HG02840 (cell line): Measurements from ENCODE around the gene MT1H.
A peak's percentile ranks its signal among the peaks of the same experiment; 100 is the strongest.

Experiments used
- ATAC-seq: cut with Tn5 transposase; IDR thresholded peaks from one replicate; pipeline ENCODE4 v1.9.1; 2021; ENCODE audit warnings: mild to moderate bottlenecking, moderate library complexity, moderate number of reproducible peaks; ENCODE audit not compliant: unreplicated experiment, low FRiP score

The MT1H gene

DNA sequence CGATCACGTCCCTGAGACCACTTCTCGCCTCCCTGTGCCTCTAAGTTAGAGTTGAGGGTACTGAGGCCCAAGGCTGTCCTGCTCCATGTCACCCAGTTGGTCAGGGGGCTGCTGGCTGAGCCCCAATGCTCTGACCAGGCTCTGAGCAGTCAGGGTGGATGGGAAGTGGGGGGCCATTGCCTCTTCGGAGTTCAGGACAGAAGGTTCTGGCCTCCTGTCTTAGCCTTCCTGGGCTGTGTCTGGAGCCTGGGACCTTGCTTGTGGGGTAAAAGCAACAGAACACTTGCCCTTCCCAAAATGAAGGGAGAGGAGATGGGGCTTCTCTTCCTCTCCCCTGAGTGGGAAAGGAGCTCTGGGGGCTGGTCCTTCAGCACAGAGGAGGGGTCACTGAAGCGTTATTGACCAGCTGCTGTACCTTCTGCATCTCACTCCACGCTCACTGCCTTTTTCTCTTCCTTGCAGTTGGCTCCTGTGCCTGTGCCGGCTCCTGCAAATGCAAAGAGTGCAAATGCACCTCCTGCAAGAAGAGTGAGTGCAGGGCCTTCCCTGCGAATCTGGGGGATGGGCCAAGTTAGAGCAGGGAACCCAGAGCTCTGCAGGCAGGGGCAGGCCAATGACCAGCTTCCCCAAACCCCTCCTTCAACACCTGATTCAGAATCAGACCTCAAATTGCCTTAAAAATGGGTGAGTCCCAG, 13.2 kb downstream of the MT1H start:
- ATAC-seq, result peak; percentile 14

DNA sequence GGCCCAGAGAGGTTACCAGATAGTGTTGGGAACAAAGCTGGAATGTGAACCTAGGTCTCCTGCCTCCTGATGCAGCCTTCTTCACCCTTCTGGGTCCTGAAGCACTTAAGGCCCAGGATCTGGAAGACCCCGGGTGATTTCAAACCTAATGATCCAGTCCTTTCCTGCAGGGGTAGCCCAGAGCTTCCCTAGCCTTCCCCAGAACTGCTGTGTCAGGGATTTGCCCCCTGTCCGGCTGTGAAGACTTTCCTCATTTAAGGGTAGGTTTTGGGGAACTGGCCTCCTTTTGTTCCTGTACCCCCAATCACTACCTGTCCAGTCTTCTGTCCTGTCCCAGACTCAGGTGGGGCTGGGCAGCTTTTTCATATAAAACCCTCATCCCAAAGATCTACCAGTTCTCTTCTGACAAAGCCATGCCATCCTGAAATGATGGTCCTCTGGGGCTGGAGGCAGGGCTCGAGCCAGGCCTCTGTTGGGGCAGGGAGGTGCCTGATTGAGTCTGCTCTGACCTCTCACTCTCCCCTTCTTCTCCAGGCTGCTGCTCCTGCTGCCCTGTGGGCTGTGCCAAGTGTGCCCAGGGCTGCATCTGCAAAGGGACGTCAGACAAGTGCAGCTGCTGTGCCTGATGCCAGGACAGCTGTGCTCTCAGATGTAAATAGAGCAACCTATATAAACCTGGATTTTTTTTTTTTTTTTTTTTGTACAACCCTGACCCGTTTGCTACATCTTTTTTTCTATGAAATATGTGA, 14.0 kb downstream of the MT1H start:
- ATAC-seq, result no peak

DNA sequence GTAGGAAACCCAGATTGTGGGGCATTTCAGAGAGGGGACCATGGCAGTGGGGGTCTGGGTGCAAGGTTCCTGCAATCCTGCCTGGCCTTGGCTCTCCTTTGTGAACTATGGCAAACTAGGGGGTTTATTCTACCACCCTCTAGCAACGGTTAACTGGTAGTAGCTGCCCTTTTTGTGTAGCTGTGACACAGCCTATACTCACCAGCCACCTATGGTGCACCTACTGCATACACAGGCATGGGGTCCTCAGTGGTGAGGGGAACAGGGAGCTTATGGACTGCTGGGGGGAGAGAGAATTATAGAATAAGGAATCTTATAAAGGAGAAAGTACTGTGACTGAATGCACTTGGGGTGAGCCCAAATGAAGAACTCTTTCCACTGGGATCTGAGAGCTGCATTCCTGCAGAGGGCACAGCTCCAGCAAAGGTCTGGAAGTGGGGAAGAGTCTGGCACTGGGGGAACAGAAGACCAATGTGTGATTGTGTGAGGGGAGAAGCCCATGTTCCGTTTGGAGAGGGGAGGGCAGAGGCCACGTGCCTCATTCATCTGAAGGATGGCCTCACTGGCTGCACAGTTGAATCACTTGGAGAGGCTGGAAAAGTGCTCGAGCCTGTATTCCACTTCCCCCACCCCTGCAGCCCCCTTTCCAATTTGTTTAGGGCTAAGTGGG, 14.8 kb downstream of the MT1H start:
- ATAC-seq, result no peak

DNA sequence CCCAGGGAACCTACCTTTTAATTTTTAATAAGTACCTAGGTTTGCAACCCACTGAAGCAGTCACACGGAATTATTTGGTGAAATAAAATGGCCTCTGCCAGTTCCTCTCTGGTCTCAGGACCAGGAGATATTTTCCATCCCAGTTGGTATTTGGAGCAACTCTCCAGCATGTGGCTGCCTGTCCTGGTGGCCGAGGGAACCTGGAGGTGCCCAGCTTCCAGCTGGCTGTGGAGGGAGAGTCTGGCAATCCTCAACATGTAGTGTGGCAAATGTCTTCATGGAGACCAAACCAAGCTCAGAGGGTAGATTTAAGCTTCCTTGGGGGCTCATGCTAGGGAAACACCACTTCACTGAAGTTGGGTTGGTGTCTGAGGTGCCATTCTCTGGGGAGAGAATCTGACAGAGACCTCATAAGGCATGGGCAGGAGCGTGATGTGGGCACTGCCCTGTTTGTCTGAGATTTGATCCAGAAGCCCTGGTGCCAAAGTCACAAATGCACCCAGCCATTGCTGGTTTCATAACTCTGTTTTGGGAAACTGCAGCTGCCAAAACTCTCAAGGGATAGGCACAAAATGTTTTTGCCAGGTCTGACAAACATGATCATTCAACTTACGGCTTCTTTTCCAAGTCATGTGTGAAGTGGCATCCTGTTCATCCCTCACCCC, 15.4 kb downstream of the MT1H start:
- ATAC-seq, result no peak

DNA sequence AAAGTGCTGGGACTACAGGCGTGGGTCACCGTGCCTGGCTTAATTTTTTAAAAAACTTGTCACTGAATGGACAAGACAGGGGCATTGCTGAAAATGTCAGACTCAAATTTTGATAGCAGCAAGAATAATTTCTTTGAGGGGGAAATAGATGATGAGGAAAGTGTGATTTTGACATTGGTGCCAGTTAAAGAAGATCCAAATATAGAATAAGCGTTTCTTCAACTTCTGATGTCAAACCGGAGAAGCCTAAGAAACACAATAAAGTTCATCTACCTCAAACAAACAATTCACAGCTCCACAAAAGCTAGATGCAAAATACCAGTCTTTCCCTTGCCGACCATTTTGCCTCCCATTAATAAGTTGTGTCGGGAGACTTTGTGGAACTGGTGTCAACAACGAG, 17.1 kb downstream of the MT1H start:
- no peak for ATAC-seq

DNA sequence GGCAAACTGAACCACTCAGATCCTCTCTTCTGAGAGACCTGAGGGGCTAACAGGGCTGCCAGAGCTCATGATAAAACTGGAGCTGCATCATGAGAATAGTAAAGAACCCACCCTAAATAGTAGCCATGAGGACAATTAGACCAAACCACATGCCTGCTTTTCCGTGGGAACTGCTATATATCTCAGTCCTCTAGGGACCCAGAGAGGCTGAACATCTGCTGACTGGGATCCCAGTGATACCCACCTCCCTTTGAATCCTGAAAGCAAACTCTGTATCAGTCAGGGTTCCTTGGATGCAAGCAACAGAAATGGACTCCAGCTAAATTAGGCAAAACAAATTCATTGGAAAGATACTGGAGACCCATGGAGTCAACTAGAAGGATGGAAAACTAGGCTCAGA, 19.1 kb downstream of the MT1H start:
- no peak for ATAC-seq

DNA sequence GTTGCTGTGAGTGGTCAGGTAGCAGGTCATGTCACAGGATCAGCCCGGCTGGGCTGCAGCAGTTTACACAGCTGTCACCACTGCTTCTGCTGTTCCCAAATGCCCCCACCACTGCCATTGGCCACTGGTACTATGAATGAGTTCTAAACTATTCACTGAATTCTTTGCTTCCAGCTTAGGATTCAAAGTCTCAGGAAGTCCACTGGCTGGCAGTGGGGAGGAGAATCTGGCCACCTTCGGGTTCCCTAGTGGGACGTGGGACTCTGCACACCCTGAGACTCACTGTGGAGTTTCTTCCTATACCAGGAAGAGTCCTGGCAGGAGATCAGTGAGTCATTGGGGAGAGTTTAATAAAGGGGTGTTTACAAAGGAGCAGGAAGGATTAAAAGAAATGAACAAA, 19.6 kb downstream of the MT1H start:
- no peak for ATAC-seq

DNA sequence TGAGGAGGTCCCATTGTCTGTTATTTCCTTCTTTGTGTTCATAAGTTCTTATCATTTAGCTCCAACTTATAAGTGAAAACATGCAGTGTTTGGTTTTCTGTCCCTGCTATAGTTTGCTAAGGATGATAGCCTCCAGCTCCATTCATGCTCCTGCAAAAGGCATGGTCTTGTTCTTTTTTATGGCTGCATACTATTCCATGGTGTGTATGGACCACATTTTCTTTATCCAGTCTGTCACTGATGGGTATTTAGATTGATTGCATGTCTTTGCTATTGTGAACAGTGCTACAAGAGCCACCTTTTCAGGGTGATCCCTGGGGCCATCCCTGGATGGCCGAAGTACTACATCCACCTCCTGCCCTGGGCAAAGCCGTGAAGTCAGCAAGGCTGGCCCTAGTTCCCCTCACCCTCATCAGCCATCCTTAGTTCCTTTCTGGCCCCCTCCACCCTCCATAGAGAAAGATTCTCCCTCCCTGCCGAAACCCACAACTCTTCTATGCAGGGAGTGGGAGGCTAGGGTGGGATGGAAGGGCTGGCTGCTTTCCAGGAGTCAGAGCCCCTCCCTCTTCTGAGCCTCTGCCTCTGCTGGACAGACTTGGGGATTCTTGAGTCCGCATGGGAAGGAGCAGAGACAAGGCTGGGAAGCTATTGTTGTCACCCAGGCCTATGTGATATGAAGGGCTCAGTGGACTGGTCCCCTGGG, 21.0 kb downstream of the MT1H start:
- no peak for ATAC-seq

DNA sequence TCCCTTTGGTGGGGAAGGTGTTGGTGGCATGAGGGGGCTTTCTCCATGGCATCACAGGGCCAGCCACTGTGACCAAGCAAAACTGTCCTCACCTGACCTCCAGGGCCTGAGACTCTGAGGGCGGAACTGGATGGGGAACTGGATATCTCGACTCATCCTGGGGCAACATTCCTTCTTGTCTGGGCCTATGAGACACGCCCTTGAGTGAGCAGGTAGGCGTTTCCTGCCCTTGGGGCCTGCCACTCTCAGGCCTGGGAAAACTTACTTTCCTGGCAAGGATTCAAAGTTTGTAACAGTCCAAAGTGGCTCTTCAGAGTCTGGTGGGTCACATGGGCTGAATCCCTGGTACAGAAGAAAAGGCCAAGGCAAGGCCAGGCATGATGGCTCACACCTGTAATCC, 22.3 kb downstream of the MT1H start:
- no peak for ATAC-seq

DNA sequence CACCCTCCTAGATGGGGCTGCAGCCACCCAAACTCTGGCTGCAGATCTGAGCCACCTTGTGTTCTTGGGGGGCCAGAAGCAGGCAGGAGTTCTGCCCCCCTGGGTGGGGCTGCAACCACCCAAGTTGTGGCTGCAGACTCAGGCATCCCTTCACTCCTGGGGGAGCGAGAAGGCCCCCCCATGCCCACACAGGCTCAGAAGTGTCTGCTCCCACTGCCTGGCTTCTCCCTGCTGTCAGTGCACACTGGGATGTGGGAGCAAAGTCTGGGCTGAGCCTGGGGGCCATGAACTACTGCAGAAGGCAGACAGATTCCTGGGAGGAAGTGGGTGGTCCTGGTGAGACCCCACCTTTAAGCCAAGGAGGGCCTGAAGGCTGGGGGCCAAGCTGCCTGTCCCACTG, 25.6 kb downstream of the MT1H start:
- ATAC-seq, result no peak

DNA sequence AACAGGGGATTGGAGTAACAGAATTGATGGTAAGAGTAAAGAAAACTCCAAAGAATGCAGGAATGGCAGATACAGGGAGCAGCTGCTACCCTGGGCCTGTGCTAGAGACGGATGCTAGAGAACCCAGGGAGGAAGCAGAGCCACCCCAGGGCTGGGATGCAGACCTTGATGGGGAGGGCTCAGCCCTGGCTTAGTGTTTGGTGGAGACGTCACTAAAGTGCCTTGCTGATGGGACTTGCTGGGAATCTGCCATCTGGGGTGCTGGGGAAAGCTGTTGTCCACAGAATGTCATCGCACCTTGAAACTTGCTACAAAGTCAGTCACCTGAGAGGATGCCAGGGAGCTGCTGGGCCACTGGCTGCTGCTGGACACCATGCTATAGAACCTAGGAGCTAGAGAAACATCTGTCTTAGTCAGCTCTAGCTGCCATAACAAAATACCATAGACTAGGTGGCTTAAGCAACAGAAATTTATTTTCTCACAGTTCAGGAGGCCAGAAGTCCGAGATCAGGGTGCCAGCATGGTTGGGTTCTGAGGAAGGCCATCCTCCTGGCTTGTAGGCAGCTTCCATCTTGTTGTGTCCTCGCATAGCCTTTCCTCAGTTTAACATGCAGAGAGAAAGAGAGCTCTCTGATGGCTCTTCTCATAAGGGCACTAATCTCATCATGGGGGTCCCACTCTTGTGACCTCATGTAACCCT, 28.0 kb downstream of the MT1H start:
- ATAC-seq, result no peak

DNA sequence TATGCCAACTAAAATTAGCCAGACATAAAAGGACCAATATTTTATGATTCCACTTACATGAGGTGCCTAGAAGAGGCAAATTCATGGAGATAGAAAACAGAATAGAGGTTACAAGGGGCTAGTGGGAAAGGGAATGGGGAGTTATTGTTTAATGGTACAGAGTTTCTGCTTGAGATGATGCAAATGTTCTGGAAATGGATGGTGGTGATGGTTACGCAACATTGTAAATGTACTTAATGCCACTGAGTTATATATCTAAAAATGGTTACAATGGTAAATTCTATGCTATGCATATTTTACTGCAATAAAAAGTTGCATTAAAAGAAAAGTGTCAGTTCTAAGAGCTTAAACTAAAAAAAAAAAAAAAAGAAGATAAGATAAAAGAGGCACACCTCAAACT, 30.6 kb downstream of the MT1H start:
- no peak for ATAC-seq

DNA sequence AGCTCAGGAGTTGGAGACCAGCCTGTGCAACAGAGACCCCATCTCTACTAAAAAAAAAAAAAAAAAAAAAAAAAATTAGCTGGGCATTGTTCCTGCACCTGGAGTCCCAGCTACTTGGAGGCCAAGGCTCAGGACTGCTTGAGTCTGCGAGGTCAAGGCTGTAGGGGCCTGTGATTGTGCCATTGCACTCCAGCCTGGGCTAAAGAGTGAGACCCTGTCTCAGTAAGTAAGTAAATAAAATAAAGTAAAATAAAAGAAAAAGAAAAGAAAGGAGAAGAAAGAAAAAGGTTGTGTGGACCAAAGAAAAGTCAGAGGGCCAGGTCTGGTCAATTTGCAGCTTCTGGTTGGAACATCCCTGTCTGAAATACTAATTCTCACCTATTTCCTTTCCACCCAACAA, 31.0 kb downstream of the MT1H start:
- no peak for ATAC-seq

DNA sequence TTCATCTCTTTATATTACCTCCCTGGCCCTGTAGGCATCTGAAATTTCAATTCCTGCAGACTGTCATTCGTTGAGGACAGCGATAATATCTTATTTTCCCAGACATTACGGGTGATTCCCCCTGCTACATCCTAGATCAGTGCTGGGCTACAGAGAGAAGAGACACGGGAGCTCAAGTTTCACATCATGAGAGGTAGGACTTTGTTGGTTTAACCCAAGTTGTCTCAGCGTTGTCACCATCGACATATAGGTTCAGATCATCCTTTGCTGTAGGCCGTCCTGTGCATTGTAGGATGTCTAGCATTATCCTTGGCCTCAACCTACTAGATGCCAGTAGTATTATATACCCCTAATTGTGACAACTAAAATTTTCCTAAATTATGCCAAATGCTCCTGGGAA, 31.9 kb downstream of the MT1H start:
- no peak for ATAC-seq

DNA sequence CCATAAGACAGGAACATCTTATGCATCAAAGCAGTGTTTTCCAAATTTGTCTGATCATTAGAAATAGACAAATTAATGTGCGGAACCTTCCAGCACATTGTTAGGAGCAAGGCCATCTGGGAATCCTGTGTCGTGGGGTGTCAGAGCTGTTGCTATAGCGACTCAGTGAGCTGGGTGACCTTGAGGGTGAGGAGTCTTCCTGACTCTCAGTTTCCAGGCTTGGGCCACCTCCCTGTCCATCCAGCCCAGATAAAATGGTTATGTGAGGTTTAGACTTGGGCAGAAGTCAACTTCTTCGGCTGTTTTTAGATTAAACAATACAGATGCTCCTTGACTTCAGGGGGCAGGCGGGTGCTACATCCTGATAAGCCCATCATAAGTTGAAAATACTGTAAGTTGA, 33.2 kb downstream of the MT1H start:
- ATAC-seq, result no peak

DNA sequence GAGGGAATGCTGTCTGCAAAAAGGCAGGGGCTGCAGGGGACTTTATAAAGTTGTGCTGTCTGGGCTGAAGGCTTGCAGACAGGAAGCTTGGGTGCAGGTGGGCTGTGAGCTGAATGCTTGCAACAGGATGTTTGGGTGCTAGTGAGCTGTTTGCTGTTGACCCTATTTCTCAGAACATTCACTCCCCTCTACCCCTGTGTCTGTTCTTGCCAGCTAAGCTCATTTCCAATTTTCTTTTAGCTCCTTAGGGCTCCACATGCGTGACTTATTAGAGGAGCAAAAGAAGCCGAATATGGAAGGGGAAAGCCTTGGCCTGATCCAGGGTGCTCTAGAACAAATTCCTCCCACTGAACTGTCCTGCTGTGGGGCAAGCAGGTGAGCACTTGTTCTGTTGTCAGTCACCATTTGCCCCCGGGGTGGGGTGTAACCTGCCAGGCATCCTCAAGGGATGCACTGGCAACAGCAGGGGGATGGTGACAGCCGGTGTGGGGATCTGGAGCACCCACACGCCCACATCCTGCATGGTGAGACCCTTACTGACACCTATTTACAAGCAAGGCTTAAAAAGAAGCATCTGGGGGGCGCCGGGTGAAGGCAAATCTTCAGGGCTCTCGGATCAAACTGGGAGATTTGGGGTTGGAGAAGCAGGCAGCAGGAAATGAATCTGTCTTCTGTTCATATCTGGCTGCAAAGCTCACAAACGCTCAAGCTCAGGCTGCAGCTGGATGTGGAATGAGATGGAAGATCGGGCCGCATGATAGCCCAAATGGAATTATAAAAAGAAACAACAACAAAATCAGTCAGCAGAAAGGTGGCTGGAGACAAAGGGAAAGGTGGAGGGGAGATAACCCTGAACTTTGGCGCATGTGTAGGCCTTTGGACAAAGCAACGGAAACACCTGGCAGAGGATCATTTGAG, 39.2 kb downstream of the MT1H start:
- ATAC-seq, result no peak

DNA sequence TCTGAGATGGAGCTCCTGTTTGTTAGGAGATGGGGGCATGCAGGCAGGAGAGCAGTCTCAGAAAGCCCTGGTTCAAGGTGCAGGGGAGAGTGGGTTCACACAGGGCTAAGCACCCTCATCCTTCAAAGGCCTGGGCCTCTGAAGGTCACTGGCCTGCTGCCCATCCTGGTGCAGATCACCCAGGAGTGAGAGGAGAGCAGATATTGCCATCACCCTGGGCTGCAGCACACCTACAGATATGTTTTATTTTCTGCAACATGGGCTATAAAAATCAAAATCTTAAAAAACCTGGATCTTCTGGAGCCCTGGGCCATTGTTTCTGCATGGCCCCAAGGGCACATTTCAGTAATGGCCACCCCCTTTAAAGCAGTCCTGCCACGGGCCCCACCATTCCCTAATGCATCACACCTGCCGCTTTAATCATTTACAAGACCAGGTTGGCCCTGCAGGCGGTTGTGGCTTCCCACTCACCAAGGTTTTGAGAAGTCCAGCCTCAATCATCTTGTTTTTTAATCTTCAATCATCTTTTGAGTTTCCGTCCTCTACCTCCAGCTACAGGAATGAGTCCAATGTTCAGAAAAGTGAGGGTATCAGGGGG, 39.9 kb downstream of the MT1H start:
- no peak for ATAC-seq

DNA sequence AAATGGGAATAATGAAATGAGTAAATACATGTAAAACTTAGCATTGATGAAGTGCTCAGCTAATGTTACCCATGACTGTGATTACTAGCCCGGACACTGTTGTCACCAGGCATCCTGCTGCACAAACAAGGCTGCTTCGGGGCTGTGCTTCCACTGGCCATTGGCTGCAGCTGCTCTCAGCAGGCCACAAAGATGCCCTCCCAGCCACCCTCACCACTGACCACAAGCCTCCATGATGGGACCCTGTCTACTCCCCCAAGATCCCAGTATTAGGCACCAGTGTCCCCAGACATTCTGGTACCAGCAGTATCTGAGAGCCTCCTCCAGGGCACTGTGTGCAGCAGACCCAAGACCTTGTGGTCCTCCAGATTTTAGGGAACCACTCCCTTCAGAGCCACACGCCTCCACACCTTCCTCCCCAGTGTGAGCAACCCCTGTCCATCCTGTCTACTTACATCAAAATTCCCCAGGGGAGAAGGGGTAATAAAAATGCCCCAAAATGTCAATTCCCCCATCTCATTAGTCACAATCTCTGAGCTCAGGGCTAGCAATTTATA, 40.6 kb downstream of the MT1H start:
- ATAC-seq, result no peak
